GM21528 (cell line): ENCODE data around the gene CDHR3.

Experiments
- ATAC-seq: cut with Tn5 transposase; IDR thresholded peaks from one replicate; pipeline ENCODE4 v1.9.1; 2021; ENCODE audit warnings: mild to moderate bottlenecking, moderate library complexity; ENCODE audit not compliant: unreplicated experiment, low FRiP score

CDHR3 gene

DNA sequence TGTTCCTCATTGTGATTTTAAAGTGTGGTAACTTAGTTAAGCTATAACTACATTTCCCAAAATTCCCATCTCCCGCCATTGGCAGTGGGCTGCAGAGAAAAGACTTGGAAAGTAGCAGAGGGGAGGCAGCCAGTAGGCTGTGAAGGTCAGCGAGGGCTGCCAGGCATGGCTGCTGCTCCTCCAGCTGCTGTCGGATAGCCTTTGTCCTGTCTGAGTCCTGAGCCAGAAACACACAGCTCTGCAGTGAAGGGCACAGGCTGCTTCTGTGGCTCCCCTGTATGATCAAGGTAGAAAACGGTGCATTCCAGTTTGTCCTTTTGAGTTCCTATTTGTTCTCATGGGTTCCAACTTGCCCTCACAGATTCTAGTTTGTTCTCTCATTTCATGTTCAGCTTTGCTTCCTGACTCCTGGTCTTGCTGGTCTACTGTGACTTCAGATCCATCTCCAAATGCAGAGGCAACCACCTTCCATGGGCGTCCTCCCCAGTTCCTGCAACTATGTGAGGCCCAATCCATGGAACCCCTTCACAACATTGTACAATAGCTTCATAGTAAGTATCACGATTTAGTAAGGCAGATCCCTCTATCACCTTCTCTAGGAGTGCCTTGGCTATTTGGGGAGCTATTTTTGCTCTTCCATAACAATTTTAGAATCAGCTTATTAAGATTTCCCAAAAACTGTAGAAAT lies 117.4 kb downstream of the CDHR3 start:
- ATAC-seq: no peak

DNA sequence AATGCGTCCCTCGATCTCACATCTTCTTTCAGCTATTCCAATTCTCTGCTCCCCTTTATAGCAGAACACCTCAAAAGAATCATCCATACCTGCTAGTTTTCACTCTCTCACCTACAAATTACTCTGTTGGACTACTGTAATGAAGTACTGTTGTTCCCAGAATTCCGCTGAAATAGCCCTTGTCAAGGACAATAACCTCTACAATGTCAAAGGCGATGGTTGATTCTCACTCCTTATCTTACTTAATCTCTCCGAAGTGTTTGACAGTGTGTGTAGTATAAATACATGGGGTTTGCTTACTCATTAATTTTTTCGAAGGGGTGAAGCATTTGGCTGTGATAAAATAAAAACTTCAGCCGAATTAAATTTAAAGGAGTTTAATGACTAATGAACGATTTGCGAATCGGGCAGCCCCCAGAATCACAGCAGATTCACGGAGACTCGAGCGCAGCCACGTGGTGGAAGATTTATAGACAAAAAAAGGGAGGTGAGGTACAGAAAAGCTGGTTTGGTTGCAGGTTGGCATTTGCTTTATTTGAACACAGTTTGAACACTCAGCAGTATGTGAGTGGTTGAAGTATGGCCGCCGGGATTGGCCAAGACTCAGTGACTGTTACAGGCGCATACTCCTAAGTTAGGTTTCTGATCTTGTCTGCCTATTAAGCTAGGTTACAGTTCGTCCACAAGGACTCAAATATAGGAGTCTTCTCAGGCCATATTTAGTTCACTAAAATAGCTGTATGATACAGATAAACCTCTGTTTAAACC lies 119.2 kb downstream of the CDHR3 start:
- ATAC-seq: no peak
